Measurements from ENCODE around the gene GPR132. TPM values are rescaled to one million over a fixed set of nuclear protein-coding genes. Genes with fewer than 3 reads are reported as not detected.

GPR132 gene
- total RNA-seq, 1 experiment from 2014 or later = not detected

- Histone ChIP-seq H3K36me3 (ENCODE audit: low read depth) (no peaks in the 10 kb centered on the region), H3K27me3 (ENCODE audit: insufficient read depth, low read depth) (no peaks in the 10 kb centered on the region), H2AFZ (no peak overlapping the region), H3K4me2 (no peak overlapping the region), H3K27ac (no peak overlapping the region), H3K4me1 (replicated peaks; ENCODE audit: insufficient read depth) (no peaks in the 10 kb centered on the region), H4K20me1 (ENCODE audit: insufficient read depth) (no peaks in the 10 kb centered on the region), H3K9me2 (ENCODE audit: insufficient read depth) (no peaks in the 10 kb centered on the region), H3K4me3 (no peak overlapping the region), H3K79me2 (ENCODE audit: low read depth) (no peaks in the 10 kb centered on the region), H3F3A (ENCODE audit: insufficient read depth, low read depth) (peaks cover 3% of the 10 kb centered on the region), H3K9me3 (ENCODE audit: insufficient read depth, low read depth) (no peaks in the 10 kb centered on the region)
- POLR2A ChIA-PET (ENCODE audit: unreplicated experiment) = no interaction called here
- intact Hi-C loops (cut with micrococcal nuclease; ENCODE audit: unreplicated experiment) = no loop called here
- no TSS peak for BruUV-seq (replicated peaks)
- CTCF ChIA-PET = interaction anchor here (1.2 kb wide), 1 partner anchor 12 kb away, joined by 4 read pairs; no protein-coding TSS in a partner anchor
- TF ChIP-seq CTCF (conservative IDR thresholded peaks at IDR 0.05) (no peak), EZH2 (IDR thresholded peaks at IDR 0.05; ENCODE audit: low read depth) (no peak)
- no peak for DNase-seq
Measured at GRCh38 chr14:105074601-105075053, 9.4 kb upstream of the GPR132 start.

GRCh38 chr14:105073720-105074600 is 8.7 kb upstream of the GPR132 start:
- POLR2A ChIA-PET (ENCODE audit: unreplicated experiment) = no interaction called here
- CTCF ChIA-PET = interaction anchor here (1.2 kb wide), 1 partner anchor 12 kb away, joined by 4 read pairs; no protein-coding TSS in a partner anchor
- H3K27me3 ChIP-seq (ENCODE audit: insufficient read depth, low read depth) = no peaks in the 10 kb centered on the region

More at GRCh38 chr14:105073720-105074600, 8.7 kb upstream of the GPR132 start:
- H3K9me3 ChIP-seq (ENCODE audit: insufficient read depth, low read depth) = no peaks in the 10 kb centered on the region
- no TSS peak for BruUV-seq (replicated peaks)
- DNase-seq = no peak
- H3K4me1 ChIP-seq (replicated peaks; ENCODE audit: insufficient read depth) = no peaks in the 10 kb centered on the region
- H3K9me2 ChIP-seq (ENCODE audit: insufficient read depth) = no peaks in the 10 kb centered on the region
- H3K4me3 ChIP-seq = no peak overlapping the region
- no peak overlapping the region for H3K27ac ChIP-seq
- H3K79me2 ChIP-seq (ENCODE audit: low read depth) = no peaks in the 10 kb centered on the region
- H3K4me2 ChIP-seq = no peak overlapping the region
- no peak for TF ChIP-seq EZH2 (IDR thresholded peaks at IDR 0.05; ENCODE audit: low read depth)
- no peak for TF ChIP-seq CTCF (conservative IDR thresholded peaks at IDR 0.05)
- intact Hi-C loops (cut with micrococcal nuclease; ENCODE audit: unreplicated experiment) = no loop called here
- no peaks in the 10 kb centered on the region for H4K20me1 ChIP-seq (ENCODE audit: insufficient read depth)
- no peak overlapping the region for H2AFZ ChIP-seq
- H3F3A ChIP-seq (ENCODE audit: insufficient read depth, low read depth) = peaks cover 3% of the 10 kb centered on the region
- H3K36me3 ChIP-seq (ENCODE audit: low read depth) = no peaks in the 10 kb centered on the region

All from PC-9 (cell line).